SK-N-MC (cell line): ENCODE results near the gene MBTPS1.

Experiments used
- EZH2 ChIP-seq: fragments of 200-600 bp; sonication (generic); IDR thresholded peaks from one replicate; pipeline ENCODE4 v1.6.1; 2017; ENCODE audit warnings: antibody characterized with exemption
- POLR2AphosphoS5 ChIP-seq: IDR thresholded peaks from 2 replicates; pipeline ENCODE4 v1.6.1; 2012; ENCODE audit warnings: mild to moderate bottlenecking, low read depth, low read length, borderline replicate concordance

- TF ChIP-seq POLR2AphosphoS5 (no peak), EZH2 (no peak)
Measured at GRCh38 chr16:84071121-84071520, 45.6 kb downstream of the MBTPS1 start.
